Measurements from ENCODE around the gene ECT2.
A peak's percentile ranks its signal among the peaks of the same experiment; 100 is the strongest.
"Not testable (repeated sequence)": the region's sequence is repeated elsewhere in the genome, so short reads cannot be mapped to it uniquely, and the experiment has no call there.

ECT2 gene

DNA sequence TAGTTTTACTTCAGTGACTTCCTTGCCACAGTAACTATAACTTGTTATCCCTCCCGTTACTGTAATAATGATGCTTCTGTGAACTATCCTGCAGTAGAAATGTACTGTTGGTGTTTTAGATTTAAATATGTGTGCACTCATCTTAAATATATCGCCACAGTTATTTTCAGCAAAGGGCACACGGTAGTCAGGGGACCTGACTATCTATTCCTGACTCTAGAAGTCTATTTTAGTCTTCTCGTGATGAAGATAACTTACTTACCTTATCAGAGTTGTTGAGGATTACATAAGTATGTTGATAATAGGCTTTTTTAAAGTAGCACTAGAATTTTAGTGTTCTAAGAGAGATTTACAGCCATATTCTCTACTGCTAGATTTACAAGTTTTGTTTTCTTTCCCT, 65.3 kb downstream of the ECT2 start:
- FAIRE-seq = no peak

DNA sequence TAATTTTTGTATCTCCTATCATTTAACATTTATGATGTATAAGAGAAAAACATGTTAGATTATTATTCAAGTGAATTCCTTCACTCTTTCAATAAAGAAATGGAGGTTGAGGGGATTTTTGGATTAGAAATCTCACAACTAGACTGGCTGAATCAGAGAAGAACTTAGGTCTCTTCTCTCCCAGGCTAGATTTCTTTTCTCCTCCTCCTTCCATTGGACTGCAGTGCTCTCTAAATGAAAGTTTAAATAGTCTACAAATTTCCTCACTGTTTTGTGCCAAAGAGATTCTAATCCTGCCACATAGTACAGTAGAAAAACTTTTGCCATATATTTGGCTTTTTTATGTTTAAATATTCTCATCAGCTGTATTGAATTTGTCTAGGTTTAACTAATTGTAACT, 65.8 kb downstream of the ECT2 start:
- no peak for FAIRE-seq

DNA sequence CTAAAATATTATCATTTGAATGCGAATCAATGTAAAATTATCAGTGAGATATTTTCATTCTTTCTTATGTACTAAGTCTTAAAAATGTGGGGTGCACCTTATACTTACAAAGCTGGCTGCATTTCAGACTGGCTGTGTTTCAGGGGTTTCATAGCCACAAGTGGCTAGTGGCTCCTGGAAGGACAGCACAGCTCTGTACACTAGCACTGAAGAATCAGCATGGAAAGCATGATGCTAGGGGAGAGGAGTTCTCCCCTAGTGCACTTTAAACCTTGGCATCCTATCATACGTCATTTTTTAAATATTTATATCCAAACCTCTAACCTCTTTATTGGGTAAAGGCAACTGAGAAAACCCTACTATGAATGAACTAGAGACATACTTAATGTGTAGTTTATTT, 66.4 kb downstream of the ECT2 start:
- no peak for FAIRE-seq

DNA sequence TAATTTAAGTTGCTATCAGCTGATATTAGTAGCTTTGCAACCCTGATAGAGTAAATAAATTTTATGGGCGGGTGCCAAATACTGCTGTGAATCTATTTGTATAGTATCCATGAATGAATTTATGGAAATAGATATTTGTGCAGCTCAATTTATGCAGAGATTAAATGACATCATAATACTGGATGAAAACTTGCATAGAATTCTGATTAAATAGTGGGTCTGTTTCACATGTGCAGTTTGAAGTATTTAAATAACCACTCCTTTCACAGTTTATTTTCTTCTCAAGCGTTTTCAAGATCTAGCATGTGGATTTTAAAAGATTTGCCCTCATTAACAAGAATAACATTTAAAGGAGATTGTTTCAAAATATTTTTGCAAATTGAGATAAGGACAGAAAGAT, 70.0 kb downstream of the ECT2 start:
- FAIRE-seq = no peak

DNA sequence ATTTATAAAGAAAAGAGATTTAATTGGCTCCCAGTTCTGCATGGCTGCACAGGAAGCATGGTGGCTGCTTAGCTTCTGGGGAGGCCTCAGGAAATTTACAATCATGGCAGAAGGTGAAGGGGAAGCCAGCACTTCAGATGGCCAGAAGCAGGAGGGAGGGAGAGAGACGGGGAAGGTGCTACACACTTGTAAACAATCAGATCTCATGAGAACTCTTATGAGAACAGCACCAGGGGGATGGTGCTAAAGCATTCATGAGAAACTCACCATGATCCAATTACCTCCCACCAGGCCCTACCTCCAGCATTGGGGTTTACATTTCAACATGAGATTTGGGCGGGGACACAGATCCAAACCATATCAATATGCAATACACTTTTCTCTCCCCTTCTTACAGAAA, 73.7 kb downstream of the ECT2 start:
- FAIRE-seq = no peak

DNA sequence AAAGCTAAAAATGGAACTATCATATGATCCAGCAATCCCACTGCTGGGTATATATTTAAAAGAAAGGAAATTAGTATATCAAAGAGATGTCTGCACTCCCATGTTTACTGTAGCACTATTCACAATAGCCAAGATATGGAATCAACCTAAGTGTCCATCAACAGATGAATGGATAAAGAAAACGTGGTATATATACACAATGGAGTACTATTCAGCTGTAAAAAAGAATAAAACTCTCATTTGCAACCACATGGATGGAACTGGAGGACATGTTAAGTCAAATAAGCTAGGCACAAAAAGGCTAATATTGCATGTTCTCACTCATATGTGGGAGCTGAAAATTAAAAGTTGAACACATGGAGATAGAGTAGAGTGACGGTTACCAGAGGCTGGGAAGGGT, 76.7 kb downstream of the ECT2 start:
- FAIRE-seq = not testable (repeated sequence)

DNA sequence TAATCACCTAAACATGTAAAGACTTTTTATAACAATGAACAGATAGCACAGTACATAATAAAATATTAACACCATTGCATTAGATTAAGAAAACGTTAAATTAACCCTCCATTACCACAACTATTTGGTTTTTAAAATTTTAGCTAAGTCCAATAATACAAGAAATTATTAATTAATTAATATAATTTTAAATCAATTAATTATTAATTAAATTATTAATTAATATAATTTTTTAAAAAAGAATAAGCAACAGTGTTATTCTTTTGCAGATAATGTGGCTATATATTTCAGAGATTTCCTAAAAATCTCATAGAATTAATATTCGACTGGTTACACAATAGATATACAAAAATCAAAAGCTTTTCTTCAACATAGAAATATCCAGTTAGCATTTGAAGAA, 82.5 kb downstream of the ECT2 start:
- peak; percentile 51 for FAIRE-seq

DNA sequence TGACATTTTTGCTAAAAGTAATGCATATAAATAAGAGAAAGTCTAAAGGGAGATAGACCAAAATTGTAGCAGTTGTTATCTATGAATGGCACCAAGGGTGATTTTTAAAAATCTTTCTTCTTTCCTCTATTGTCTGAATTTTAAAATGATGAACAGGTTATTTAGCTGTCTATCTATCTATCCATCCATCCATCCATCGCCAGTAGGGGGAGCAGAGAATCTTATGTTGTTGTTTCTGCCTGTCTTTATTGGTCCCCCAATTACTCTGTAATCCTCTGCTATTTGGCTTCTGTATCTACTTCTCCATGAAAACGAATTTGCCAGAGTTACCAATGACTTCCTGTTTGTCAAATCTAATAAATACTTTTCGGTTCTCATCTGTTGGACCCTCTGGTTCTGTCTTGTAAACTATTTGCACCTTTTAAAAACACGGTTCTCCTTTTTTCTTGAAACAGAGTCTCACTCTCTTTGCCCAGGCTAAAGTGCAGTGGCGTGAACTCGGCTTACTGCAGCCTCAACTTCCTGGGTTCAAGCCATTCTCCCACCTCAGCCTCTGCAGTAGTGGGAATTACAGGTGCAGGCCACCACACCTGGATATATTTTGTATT, 86.0 kb downstream of the ECT2 start:
- FAIRE-seq = no peak

DNA sequence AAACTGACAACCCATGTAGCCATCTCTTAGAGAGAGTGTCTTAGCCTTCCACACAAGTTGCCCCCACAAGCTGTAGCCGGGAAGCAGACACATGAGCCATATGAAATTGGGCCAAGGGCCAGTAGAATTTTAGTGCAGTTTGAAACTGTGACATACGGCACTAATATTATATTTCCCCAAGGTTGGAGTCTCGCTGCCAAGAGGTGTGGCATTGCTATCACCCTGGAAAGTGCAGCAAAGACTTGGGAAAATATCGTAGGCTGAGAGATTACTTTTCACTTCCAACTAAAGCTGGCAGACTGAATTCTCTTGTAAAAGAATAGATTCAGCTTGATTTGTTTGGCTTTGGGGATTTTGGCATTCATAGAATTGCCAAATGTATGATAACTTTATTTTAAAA, 89.2 kb downstream of the ECT2 start:
- FAIRE-seq = no peak

DNA sequence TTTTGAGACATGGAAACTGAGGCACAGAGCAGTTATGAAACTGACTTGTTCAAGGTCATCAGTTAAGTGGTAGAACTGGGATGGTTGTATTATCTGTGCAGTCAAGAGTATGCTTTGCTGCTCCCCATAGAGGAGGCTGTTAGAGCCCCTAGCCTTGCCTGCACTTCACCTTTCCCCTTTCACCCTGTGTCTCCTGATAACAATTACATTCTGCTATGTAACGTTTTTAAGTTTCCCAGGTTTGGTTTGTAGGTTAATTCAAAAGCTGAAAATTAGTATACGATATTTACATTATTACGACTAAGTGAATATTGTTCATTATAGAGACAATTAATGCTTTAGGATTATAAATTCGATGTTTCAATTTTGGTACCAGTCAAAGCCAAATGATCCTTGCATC, 89.9 kb downstream of the ECT2 start:
- no peak for FAIRE-seq

DNA sequence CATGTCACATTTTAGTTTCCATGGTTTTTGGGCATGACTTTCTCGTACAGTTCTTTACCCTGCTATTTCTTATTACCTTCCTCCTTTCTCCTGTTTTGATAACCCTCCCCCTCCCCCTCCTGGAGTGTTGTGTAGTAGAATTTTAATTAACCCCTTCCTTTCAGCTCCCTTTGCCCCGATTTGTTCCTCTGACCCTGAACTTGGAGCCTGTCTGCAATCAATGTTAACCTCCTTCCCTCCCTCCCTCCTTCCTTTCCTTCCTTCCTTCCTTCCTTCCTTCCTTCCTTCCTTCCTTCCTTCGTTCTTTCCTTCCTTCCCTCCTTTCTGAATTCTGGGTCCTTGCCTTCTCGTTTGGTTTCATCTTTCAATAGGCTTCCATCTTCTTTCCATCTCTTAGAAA, 90.4 kb downstream of the ECT2 start:
- FAIRE-seq = no peak

DNA sequence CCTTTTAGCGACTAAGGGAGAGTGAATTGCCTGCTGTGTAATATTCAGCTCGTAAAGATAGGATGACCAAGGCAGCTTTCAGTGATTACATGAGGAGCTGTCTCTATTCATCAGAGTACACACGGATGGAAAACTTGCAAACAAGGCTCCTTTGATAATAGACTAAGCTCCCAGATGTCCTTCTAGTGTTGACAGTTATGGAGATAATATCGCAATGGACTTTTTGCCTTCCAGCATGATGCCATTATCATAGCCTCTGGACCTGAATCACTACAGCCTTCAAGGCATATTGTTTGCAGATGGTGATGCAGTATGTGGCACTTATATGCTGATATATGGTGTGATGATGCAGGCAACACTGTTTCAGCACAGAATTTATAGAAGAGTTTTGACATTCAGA, 93.9 kb downstream of the ECT2 start:
- no peak for FAIRE-seq

DNA sequence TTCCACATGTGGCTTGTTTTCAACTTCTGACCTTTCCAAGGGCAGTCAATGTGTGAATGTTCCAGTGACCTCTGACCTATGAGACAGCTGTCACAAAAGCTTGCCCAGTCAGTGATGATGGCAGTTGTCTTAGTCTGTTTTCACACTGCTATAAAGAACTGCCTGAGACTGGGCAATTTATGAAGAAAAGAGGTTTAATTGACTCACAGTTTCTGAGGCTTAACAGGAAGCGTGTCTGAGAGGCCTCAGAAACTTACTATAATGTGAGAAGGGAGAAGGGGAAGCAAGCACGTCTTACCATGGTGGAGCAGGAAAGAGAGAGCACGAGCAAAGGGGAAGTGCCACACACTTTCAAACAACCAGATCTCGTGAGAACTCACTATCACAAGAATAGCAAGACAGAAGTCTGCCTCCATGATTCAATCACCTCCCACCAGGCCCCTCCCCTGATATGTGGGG, 95.6 kb downstream of the ECT2 start:
- no peak for FAIRE-seq

DNA sequence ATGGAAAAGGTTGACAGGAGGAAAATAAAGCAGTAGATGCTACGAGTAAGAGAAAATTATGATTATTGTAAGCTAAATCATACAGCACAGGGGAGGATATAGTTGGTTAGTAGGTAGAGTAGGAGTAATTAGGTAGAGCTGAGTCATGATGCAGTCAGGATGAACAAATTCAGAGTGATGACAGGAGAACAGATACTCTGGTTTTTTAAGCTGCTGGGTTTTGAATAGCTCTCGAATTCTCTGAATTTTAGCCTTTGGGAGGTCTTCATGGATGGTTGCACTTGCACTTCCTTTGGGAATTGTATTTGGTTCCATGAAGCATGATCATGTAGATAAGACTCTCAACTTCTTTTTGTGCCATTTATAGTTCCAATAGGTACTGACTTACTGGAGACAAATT, 96.2 kb downstream of the ECT2 start:
- FAIRE-seq = no peak

DNA sequence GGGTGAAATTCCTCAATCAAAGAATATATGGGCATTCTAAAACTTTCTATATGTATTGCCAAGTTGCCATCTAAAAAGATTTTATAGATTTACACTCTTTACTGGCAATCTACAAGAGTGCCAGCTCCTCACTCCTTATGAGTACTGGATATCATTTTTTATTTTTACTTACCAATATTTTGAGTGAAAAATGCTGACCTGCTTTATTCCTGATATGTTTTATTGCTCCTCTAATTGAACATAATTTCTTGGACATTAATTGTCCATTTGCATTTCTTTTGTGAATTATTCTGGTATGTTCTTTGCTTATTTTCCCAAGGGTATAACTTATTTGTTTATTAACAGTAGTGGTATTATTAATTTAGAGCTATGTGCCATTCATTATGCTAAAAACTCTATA, 96.8 kb downstream of the ECT2 start:
- FAIRE-seq = no peak

DNA sequence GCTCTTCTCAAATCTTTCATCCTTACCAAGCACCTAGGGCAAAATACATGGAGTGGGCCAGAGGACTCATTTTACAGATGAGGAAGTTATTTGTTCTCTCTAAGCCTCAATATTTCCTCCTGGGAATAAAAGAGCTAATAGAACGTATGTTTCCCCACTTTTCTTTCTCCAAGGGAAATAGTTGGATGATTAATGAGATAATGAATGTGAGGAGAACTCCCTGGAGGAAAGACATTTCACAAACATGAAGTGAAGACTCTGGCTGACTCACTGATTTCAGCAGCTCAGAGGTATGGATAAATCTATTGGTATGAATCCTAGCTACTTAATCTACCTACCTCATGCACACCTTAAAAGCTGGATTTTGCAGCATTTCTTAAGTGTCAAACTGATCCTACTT, 98.4 kb downstream of the ECT2 start:
- FAIRE-seq = no peak

DNA sequence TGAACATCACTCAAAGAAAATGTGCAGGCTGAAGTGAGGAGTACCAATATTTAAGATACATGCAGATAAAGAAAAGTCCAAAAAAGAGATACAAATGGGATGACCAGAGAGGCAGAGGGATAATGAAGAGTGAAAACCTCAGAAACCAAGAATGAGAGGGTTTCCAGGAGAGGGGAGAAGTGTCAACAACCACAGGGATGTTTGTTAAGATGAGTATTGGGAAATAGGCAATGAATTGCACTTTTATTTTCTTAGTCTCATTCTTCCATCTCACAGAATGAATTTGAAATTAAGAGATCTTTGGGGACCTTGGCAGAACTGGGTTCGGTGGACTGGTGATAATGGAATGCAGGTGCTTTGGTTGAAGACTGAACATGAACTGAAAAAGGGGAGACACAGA, 102.5 kb downstream of the ECT2 start:
- FAIRE-seq = no peak

DNA sequence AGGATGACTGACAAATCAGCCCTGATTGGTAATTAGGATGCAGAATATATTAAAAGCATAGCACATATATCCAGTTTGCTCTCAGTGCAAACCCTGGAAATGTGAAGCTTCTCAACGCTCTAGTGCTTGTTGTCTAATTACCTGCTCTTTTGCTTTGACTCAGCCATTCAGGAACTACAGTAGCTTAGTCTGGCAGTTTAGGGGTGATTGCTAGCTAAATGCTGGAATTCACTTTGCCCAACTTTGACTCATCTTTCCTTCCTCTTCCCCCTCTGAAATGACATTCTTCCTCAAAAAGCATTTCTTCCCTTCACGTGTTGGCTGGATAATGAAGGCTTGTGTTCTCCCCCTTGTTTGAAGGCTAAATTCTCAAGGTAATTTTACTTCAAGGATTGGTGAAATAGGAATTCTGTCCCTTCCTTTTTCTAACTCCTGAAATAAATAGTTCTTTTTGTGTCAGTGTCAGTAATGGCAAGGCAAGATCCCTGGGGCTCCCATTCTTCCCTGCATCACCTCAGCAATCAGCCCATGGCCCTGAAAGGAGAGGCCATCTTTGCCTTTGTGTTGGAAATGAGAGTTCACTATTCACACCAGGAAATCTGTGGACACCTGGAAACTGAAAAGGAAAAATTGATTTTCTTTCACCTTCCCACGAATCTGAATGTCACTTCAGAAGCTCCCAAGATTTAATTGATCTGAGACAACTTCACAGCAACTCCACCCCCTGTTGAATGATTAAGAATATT, 103.6 kb downstream of the ECT2 start:
- no peak for FAIRE-seq

DNA sequence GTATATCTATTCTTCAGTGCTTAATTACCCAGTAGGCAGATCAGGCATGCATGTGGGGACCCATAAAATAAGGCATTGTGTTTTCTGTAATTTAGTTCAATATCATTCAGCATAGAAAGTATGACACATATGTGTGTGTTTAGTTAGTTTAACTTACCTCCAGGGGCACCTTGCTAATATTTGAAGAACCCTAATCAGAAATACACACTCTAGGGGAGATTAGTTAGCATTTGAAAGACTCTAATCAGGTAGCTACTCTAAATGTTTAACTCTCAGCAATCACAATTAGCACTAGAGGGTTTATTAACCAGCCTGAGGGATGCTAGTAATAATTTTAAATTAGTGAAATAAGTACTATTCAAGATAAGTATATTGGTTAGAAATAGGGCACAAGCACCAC, 104.5 kb downstream of the ECT2 start:
- no peak for FAIRE-seq

DNA sequence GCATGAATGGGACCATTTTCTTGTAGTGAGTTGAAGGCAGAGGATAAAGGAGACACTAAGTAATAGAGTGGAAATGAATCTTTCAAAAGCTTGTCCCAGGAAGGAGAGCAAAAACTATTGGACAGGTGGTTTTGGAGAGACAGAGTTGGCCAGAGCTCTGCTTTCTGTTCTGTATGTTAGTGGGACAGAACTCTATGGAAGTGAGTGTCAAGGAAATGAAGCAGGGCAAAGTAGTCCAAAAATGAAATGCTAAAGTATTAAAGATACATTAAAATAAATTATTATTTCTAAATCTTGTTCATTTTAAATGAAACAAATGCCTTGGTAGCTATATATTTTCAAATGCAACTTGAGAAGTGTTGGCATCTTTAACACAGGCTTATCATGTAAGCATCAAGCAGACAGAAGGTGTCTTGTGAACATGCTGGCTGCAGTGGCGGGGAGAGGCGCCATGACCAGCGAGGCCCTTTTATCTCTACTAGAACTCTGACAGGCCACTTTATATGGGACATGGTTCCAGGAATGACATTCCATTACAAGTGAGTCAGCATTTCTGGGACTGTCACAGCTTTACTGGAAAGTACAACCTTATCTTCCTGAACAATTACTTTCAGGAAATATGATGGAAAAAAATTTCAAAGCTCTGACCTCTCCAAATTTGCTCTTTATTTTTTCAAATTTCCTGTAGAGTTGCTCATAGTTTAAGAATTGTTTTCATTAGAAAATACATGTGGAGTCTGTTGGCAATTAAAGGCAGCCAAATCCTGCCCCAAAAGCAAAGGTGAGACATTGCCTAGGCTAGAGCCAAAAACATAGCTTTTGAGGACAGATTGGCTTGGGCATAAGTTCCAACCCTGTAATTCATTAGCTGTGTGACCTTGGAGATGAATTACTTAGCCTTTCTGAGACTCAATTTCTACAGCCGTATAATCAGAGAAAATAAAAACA, 106.5 kb downstream of the ECT2 start:
- no peak for FAIRE-seq

DNA sequence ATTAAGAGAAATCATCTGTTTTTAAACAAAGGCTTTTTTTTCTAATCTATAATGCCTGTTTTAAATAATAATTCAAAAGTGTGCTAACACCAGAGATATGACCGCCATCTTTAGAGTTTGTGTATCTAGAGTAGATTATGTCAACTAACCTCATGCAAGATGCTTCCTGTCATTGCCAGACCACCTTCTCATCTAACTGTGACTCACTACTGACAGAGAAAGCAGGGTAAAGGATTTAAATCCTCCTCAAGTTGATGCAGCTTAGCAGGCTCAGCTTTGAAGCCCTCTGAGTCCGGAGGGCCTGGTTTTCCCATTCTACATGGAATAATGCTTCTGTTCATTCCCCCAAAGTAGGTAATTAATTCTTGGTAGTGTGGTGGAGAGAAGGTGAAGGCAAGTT, 108.5 kb downstream of the ECT2 start:
- no peak for FAIRE-seq

DNA sequence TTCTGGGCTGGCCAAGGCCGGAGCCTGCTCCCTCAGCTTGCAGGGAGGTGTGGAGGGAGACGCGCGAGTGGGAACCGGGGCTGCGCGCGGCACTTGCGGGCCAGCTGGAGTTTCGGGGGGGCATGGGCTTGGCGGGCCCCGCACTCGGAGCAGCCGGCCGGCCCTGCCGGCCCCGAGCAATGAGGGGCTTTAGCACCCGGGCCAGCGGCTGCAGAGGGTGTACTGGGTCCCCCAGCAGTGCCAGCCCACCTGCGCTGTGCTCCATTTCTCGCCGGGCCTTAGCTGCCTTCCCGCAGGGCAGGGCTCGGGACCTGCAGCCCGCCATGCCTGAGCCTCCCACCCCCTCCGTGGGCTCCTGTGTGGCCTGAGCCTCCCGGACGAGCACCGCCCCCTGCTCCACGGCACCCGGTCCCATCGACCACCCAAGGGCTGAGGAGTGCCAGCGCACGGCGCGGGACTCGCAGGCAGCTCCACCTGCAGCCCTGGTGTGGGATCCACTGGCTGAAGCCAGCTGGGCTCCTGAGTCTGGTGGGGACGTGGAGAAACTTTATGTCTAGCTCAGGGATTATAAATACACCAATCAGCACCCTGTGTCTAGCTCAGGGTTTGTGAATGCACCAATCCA, 116.3 kb downstream of the ECT2 start:
- not testable (repeated sequence) for FAIRE-seq

DNA sequence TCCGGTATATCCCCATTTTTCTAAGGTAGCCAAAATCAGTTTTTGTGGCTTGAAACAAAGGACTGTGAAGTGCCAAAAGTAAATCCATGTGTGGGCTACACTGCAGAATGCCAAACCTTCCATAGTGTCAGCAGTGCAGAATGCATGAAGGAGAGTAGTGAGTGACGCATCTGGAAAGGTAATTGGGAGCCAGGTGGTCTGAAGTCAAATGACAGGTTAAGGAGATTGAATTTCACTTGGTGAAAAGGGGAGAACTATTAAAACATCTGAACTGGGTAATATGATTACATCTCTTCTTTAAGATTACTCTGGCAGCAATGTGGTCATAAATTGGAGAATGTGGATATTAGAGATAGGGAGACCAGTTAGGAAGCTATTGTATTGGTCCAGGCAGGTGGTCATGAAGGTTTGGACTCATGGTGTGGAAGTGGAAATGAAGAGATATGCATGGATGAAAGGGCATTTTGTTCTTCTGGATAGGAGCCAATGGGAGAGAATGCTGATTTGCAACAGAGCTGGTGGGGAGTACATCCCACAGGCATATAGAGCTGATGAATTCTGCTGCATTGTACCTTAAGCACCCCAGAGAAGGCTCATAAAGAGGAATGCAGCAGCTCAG, 118.2 kb downstream of the ECT2 start:
- FAIRE-seq = no peak
